B cell (primary cell): ENCODE results near the gene HMGCS1. TPM values are rescaled to one million over a fixed set of nuclear protein-coding genes. Genes with fewer than 3 reads are reported as not detected.

Source experiments
- ATAC-seq: fragments of 200-7000 bp; cut with Tn5 transposase; one replicate; pipeline ENCODE4 v1.10.0; 2021; ENCODE audit warnings: low read depth, mild to moderate bottlenecking, moderate number of reproducible peaks, moderate library complexity
- CTCF ChIA-PET: fragments of 350-600 bp; sonication (Branson Sonifier 250); formaldehyde crosslinking; loops from one replicate; lab custom pipeline; 2021; ENCODE audit warnings: antibody characterized with exemption, inconsistent platforms; lab: Charles Lee
- POLR2A ChIA-PET: fragments of 350-600 bp; sonication (Branson Sonifier 250); formaldehyde crosslinking; loops from one replicate; lab custom pipeline; 2021; ENCODE audit warnings: antibody characterized with exemption; lab: Charles Lee
- DNase-seq: peaks from one replicate; pipeline ENCODE4 v3.0.0; 2013
- H2AFZ ChIP-seq: 2 replicates; pipeline ENCODE4 v1.6.1; 2012; ENCODE audit warnings: mild to moderate bottlenecking, low read depth, low read length; ENCODE audit not compliant: insufficient read depth, poor library complexity, severe bottlenecking
- H3K27ac ChIP-seq, 2 donors: 1 replicate in 1 of 2; 2 replicates in 1 of 2; pipeline ENCODE4 v1.5.1; 2012 to 2013; ENCODE audit warnings: low read length in 2 of 2, mild to moderate bottlenecking in 2 of 2, moderate library complexity in 1 of 2
- H3K27me3 ChIP-seq, 4 experiments: fragments of 200-600 bp in 1 of 4; sonication (generic) in 1 of 4; replicated peaks in 1 of 4; 1 replicate in 2 of 4; 2 replicates in 2 of 4; pipeline versions ENCODE4 v1.6.1 to v1.7.0; 2013 to 2016; ENCODE audit warnings: low read length in 3 of 4, mild to moderate bottlenecking in 2 of 4, mixed read lengths in 1 of 4, moderate library complexity in 1 of 4; ENCODE audit not compliant: insufficient read depth in 4 of 4, control insufficient read depth in 3 of 4; ENCODE audit errors: control extremely low read depth in 1 of 4
- H3K36me3 ChIP-seq, 2 experiments: replicated peaks in 1 of 2; 1 replicate in 1 of 2; 2 replicates in 1 of 2; pipeline versions ENCODE4 v1.6.1 to v1.7.1; 2013; ENCODE audit warnings: low read length in 1 of 2; ENCODE audit not compliant: insufficient read depth in 2 of 2, control insufficient read depth in 1 of 2; ENCODE audit errors: control extremely low read depth in 1 of 2, extremely low read depth in 1 of 2
- H3K4me1 ChIP-seq, 2 donors: fragments of 200-600 bp in 1 of 2; sonication (generic) in 1 of 2; 1 replicate in 1 of 2; 2 replicates in 1 of 2; pipeline versions ENCODE4 v1.5.1 to v1.6.1; 2013 to 2017; ENCODE audit warnings: low read length in 2 of 2; ENCODE audit not compliant: control insufficient read depth in 2 of 2, insufficient read depth in 2 of 2
- H3K4me2 ChIP-seq: replicated peaks from 2 replicates; pipeline ENCODE3; 2012; ENCODE audit warnings: mild to moderate bottlenecking, low read depth, low read length; ENCODE audit not compliant: poor library complexity, severe bottlenecking
- H3K4me3 ChIP-seq, 5 experiments: fragments of 200-600 bp in 1 of 5; sonication (generic) in 1 of 5; 1 replicate in 3 of 5; 2 replicates in 2 of 5; pipeline versions ENCODE4 v1.5.1 to v1.7.0; 2011 to 2016; ENCODE audit warnings: low read length in 4 of 5, mild to moderate bottlenecking in 4 of 5, low read depth in 2 of 5, control low read depth in 1 of 5, moderate library complexity in 1 of 5; ENCODE audit not compliant: insufficient read depth in 1 of 5; ENCODE audit errors: control extremely low read depth in 1 of 5, extremely low read depth in 1 of 5
- H3K79me2 ChIP-seq: fragments of 200-600 bp; sonication (generic); one replicate; pipeline ENCODE4 v1.6.0; 2016; ENCODE audit warnings: low read length; ENCODE audit not compliant: control insufficient read depth, insufficient read depth
- H3K9ac ChIP-seq: fragments of 200-600 bp; sonication (generic); 2 replicates; pipeline ENCODE4 v1.6.1; 2017; ENCODE audit warnings: mild to moderate bottlenecking, low read length, moderate library complexity
- H3K9me3 ChIP-seq, 3 donors: one replicate each; pipeline versions ENCODE4 v1.6.1 to v1.7.1; 2013; ENCODE audit warnings: low read length in 2 of 3; ENCODE audit not compliant: control insufficient read depth in 2 of 3, insufficient read depth in 1 of 3; ENCODE audit errors: control extremely low read depth in 1 of 3
- H4K20me1 ChIP-seq: 2 replicates; pipeline ENCODE4 v1.6.0; 2012; ENCODE audit warnings: mild to moderate bottlenecking, low read length; ENCODE audit not compliant: insufficient read depth, control insufficient read depth, poor library complexity, severe bottlenecking
- H3K27ac Mint-ChIP-seq: one replicate; pipeline ENCODE4 v1.8.0; 2021; ENCODE audit warnings: mixed read lengths
- H3K27me3 Mint-ChIP-seq: one replicate; pipeline ENCODE4 v1.8.0; 2021; ENCODE audit warnings: mixed read lengths
- H3K4me1 Mint-ChIP-seq: one replicate; pipeline ENCODE4 v1.8.0; 2021; ENCODE audit warnings: mixed read lengths
- H3K4me3 Mint-ChIP-seq: one replicate; pipeline ENCODE4 v1.8.0; 2021; ENCODE audit warnings: mixed read lengths
- H3K9me3 Mint-ChIP-seq: one replicate; pipeline ENCODE4 v1.8.0; 2022; ENCODE audit warnings: mixed read lengths; ENCODE audit not compliant: insufficient read depth
- CTCF ChIP-seq: fragments of 200-600 bp; IDR thresholded peaks from one replicate; pipeline ENCODE4 v1.8.0; 2022; ENCODE audit warnings: antibody characterized with exemption, mild to moderate bottlenecking
- EZH2 ChIP-seq: IDR thresholded peaks from 2 replicates; pipeline ENCODE4 v1.6.1; 2012; ENCODE audit warnings: borderline replicate concordance, low read depth, mild to moderate bottlenecking, moderate library complexity, low read length; ENCODE audit not compliant: insufficient read depth, poor library complexity, severe bottlenecking
- WGBS: methylation state at CpG from one replicate; pipeline ENCODE4 v1.1.5; 2013; ENCODE audit warnings: missing lambda C conversion rate; ENCODE audit not compliant: insufficient coverage; 5-methylcytosine and 5-hydroxymethylcytosine counted together
- intact Hi-C: fragments of 100-400 bp; cut with micrococcal nuclease; formaldehyde crosslinking; loops from one replicate; pipeline ENCODE4 v1.10.0; 2022
- polyA plus RNA-seq: library from polyadenylated mRNA; depleted of rRNA; stranded (reverse); fragments of >200 nt; gene quantifications from 2 replicates; pipeline ENCODE4 v1.2.3, GENCODE V29; 2012
- total RNA-seq, 2 donors: library from RNA; stranded (reverse); fragments of 120-200 nt in 1 of 2; gene quantifications; 1 replicate in 1 of 2; 2 replicates in 1 of 2; pipeline versions ENCODE4 v1.2.3 to v1.2.4, GENCODE V29; 2013 to 2022

The HMGCS1 gene
- total and polyA plus RNA-seq, 2 donors (not counting 1 experiment from before 2014, with no cell fraction given) = 16.3 to 68.7 TPM

DNA sequence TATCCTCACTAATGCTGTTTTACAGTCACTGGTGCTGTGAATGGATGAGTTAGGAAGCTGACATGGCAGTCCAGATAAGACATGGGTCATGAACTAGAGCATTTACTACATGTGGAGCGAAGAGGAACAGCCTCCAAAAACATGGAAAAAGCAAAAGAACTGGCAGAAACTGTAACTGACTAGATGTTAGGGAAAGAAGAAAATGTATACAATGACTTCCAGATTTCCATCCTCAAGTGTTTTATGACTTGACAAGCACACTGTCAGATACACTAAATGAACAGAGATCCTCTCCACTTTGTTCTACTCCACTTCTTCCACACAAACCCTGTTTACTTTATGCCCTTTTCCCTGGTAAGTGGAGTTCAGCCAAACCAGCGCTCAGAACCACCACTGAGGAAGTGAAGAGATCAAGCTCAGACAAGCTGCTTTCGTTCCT lies 11.5 kb downstream of the HMGCS1 start:
- H3K4me2 ChIP-seq = no peak overlapping the region
- no peak overlapping the region for H2AFZ ChIP-seq

GRCh38 chr5:43300112-43300511 lies 13.1 kb downstream of the HMGCS1 start:
- no peak overlapping the region for H3K9ac ChIP-seq
- no peak overlapping the region for H3K27ac ChIP-seq
- no peaks in the 10 kb centered on the region for H3K27me3 ChIP-seq
- TF ChIP-seq EZH2 = no peak
- no peak for TF ChIP-seq CTCF
- H3K27me3 Mint-ChIP-seq = no peaks in the 10 kb centered on the region
- H3K4me1 ChIP-seq = peaks cover 0 to 15% of the 10 kb centered on the region in 2 donors
- H2AFZ ChIP-seq = no peak overlapping the region
- H3K9me3 ChIP-seq = no peaks in the 10 kb centered on the region
- H3K4me3 ChIP-seq = no peak overlapping the region
- H3K4me2 ChIP-seq = no peak overlapping the region
- H4K20me1 ChIP-seq = peaks cover 45% of the 10 kb centered on the region
- no CpG with 5 or more reads among the region's 1 CpG for WGBS
- peaks cover 11 to 47% of the 10 kb centered on the region in 2 experiments for H3K36me3 ChIP-seq
- ATAC-seq = no peak
- ChIA-PET POLR2A (interaction anchor here (0.8 kb wide), 1 partner anchor 166 kb away, joined by 5 read pairs; no protein-coding TSS in a partner anchor), CTCF (no interaction called here)
- H3K27ac Mint-ChIP-seq = no peak overlapping the region
- peaks cover 28% of the 10 kb centered on the region for H3K4me1 Mint-ChIP-seq
- H3K9me3 Mint-ChIP-seq = no peaks in the 10 kb centered on the region
- no peak for DNase-seq
- H3K79me2 ChIP-seq = peaks cover 62% of the 10 kb centered on the region
- no peak overlapping the region for H3K4me3 Mint-ChIP-seq
- intact Hi-C loops = no loop called here

More for the DNA sequence above, 11.5 kb downstream of the HMGCS1 start:
- Histone ChIP-seq H3K9ac (no peak overlapping the region), H3K9me3 (no peaks in the 10 kb centered on the region), H4K20me1 (peaks cover 47% of the 10 kb centered on the region), H3K4me3 (no peak overlapping the region), H3K4me1 (peaks cover 0 to 19% of the 10 kb centered on the region in 2 donors), H3K36me3 (peaks cover 13 to 34% of the 10 kb centered on the region in 2 experiments), H3K27me3 (no peaks in the 10 kb centered on the region), H3K79me2 (peaks cover 76% of the 10 kb centered on the region), H3K27ac (no peak overlapping the region)
- WGBS = 97% methylated on average over 2 of the region's 3 CpGs
- DNase-seq = no peak
- Mint-ChIP-seq H3K9me3 (no peaks in the 10 kb centered on the region), H3K4me3 (no peak overlapping the region), H3K27ac (no peak overlapping the region), H3K4me1 (peaks cover 35% of the 10 kb centered on the region), H3K27me3 (no peaks in the 10 kb centered on the region)
- POLR2A ChIA-PET = no interaction called here
- no peak for ATAC-seq
- CTCF ChIA-PET = no interaction called here
- no peak for TF ChIP-seq EZH2
- TF ChIP-seq CTCF = no peak
- intact Hi-C loops = no loop called here
